Measurements from ENCODE around the gene DEPDC5.

GRCh38 chr22:31734512-31734911, 19.3 kb upstream of the DEPDC5 start:
- TF ChIP-seq CTCF (IDR thresholded peaks at IDR 0.05): no peak
- TF ChIP-seq POLR2A (IDR thresholded peaks at IDR 0.05): no peak
- no peak for TF ChIP-seq POLR2AphosphoS5 (IDR thresholded peaks at IDR 0.05)

Measured in breast epithelium (tissue), 3 donors.